ENCODE data around the gene IL1RAPL2.

DNA sequence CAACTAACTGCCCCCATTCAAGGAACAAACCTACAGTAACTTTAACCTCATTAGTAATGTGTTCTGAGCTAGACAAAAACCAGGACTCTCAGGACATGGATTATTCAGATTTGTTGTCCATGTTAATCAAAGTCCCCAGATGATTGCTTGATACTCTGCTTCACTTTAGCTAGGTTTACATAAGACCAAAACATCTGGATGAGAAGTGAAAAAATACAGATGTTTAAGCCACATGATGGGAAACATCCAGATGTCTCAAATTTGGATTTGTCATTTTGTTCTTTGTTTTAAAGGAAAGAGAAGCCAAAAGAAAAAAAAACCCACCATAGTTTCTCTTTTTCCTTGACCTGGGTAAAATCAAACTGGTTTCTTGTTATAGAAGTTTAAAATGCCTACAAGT, 1207.8 kb downstream of the IL1RAPL2 start:
- TF ChIP-seq, protein P1, sequence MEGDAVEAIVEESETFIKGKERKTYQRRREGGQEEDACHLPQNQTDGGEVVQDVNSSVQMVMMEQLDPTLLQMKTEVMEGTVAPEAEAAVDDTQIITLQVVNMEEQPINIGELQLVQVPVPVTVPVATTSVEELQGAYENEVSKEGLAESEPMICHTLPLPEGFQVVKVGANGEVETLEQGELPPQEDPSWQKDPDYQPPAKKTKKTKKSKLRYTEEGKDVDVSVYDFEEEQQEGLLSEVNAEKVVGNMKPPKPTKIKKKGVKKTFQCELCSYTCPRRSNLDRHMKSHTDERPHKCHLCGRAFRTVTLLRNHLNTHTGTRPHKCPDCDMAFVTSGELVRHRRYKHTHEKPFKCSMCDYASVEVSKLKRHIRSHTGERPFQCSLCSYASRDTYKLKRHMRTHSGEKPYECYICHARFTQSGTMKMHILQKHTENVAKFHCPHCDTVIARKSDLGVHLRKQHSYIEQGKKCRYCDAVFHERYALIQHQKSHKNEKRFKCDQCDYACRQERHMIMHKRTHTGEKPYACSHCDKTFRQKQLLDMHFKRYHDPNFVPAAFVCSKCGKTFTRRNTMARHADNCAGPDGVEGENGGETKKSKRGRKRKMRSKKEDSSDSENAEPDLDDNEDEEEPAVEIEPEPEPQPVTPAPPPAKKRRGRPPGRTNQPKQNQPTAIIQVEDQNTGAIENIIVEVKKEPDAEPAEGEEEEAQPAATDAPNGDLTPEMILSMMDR (IDR thresholded peaks at IDR 0.05): no peak
- TF ChIP-seq, protein P2, sequence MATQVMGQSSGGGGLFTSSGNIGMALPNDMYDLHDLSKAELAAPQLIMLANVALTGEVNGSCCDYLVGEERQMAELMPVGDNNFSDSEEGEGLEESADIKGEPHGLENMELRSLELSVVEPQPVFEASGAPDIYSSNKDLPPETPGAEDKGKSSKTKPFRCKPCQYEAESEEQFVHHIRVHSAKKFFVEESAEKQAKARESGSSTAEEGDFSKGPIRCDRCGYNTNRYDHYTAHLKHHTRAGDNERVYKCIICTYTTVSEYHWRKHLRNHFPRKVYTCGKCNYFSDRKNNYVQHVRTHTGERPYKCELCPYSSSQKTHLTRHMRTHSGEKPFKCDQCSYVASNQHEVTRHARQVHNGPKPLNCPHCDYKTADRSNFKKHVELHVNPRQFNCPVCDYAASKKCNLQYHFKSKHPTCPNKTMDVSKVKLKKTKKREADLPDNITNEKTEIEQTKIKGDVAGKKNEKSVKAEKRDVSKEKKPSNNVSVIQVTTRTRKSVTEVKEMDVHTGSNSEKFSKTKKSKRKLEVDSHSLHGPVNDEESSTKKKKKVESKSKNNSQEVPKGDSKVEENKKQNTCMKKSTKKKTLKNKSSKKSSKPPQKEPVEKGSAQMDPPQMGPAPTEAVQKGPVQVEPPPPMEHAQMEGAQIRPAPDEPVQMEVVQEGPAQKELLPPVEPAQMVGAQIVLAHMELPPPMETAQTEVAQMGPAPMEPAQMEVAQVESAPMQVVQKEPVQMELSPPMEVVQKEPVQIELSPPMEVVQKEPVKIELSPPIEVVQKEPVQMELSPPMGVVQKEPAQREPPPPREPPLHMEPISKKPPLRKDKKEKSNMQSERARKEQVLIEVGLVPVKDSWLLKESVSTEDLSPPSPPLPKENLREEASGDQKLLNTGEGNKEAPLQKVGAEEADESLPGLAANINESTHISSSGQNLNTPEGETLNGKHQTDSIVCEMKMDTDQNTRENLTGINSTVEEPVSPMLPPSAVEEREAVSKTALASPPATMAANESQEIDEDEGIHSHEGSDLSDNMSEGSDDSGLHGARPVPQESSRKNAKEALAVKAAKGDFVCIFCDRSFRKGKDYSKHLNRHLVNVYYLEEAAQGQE (IDR thresholded peaks at IDR 0.05; ENCODE audit: insufficient read depth in 1 of 2, low read depth in 2 of 2, low read length in 1 of 2): no peak
- no peak for TF ChIP-seq POLR2AphosphoS5 (IDR thresholded peaks at IDR 0.05; ENCODE audit: low read depth, low read length)
